K562 (cell line): Measurements from ENCODE around the gene CCDC124. TPM values are rescaled to one million over a fixed set of nuclear protein-coding genes. Genes with fewer than 3 reads are reported as not detected.

Experiments used
- BHLHE40 ChIP-seq: IDR thresholded peaks from 2 replicates; pipeline ENCODE4 v1.6.1; 2011; ENCODE audit warnings: low read length, improper control_type of control experiment
- CC2D1A ChIP-seq: fragments of 450-650 bp; IDR thresholded peaks from 2 replicates; pipeline ENCODE4 v1.6.1; 2017; ENCODE audit warnings: mild to moderate bottlenecking
- CHCHD3 ChIP-seq: fragments of 250-450 bp; sonication (Bioruptor Pico); IDR thresholded peaks from 2 replicates; pipeline ENCODE4 v2.1.2; 2022; ENCODE audit warnings: mild to moderate bottlenecking
- CREM ChIP-seq: IDR thresholded peaks from 2 replicates; pipeline ENCODE4 v1.6.1; 2014; ENCODE audit warnings: antibody characterized with exemption, low read depth
- DACH1 ChIP-seq: fragments of 450-650 bp; IDR thresholded peaks from 2 replicates; pipeline ENCODE4 v1.6.1; 2018; ENCODE audit not compliant: partially characterized antibody
- GTF2A2 ChIP-seq: IDR thresholded peaks from 2 replicates; pipeline ENCODE4 v1.6.1; 2016; ENCODE audit warnings: mild to moderate bottlenecking, missing genetic modification characterization, missing compliant biosample characterization
- GTF2B ChIP-seq: IDR thresholded peaks from 2 replicates; pipeline ENCODE4 v1.6.1; 2011; ENCODE audit not compliant: insufficient read length; ENCODE audit errors: extremely low read depth
- HDAC6 ChIP-seq: IDR thresholded peaks from 2 replicates; pipeline ENCODE4 v1.6.1; 2012; ENCODE audit warnings: low read depth, mild to moderate bottlenecking, control low read depth, inconsistent platforms, low read length, moderate library complexity
- ID3 ChIP-seq, 2 experiments: fragments of 250-450 bp in 1 of 2; fragments of 450-650 bp in 1 of 2; sonication (Bioruptor Pico) in 1 of 2; IDR thresholded peaks; 2 replicates each; pipeline versions ENCODE4 v1.6.1 to v1.8.0; 2016 to 2021; ENCODE audit warnings: mild to moderate bottlenecking in 2 of 2, moderate library complexity in 2 of 2, missing compliant biosample characterization in 1 of 2, missing genetic modification characterization in 1 of 2
- IRF9 ChIP-seq: fragments of 450-650 bp; IDR thresholded peaks from 2 replicates; pipeline ENCODE4 v1.6.1; 2016; ENCODE audit warnings: missing biosample characterization, missing genetic modification characterization
- KLF13 ChIP-seq: fragments of 450-650 bp; IDR thresholded peaks from 2 replicates; pipeline ENCODE4 v1.6.1; 2016; ENCODE audit warnings: missing genetic modification characterization, low read depth, mild to moderate bottlenecking, missing compliant biosample characterization, moderate library complexity, borderline replicate concordance
- MAFK ChIP-seq: IDR thresholded peaks from 2 replicates; pipeline ENCODE4 v1.6.1; 2011; ENCODE audit warnings: low read length, improper control_type of control experiment
- MTA1 ChIP-seq: fragments of 450-650 bp; IDR thresholded peaks from 2 replicates; pipeline ENCODE4 v1.6.1; 2017; ENCODE audit warnings: borderline replicate concordance
- PHF8 ChIP-seq: fragments of 200-600 bp; sonication (generic); IDR thresholded peaks from 2 replicates; pipeline ENCODE4 v1.6.1; 2012; ENCODE audit warnings: mixed run types, mild to moderate bottlenecking, inconsistent platforms, low read length, moderate library complexity, borderline replicate concordance
- PREB ChIP-seq: sonication (generic); formaldehyde crosslinking; IDR thresholded peaks from 2 replicates; pipeline ENCODE4 v1.8.1; 2023; ENCODE audit warnings: mild to moderate bottlenecking, missing genetic modification reagents
- PYGO2 ChIP-seq: fragments of 450-650 bp; IDR thresholded peaks from 2 replicates; pipeline ENCODE4 v1.6.1; 2016; ENCODE audit warnings: mild to moderate bottlenecking, missing genetic modification characterization, moderate library complexity, missing compliant biosample characterization
- RUNX1 ChIP-seq: sonication (generic); IDR thresholded peaks from 2 replicates; pipeline ENCODE4 v1.6.1; 2016; ENCODE audit warnings: antibody characterized with exemption, low read depth
- SMAD2 ChIP-seq: fragments of 150-350 bp; IDR thresholded peaks from 2 replicates; pipeline ENCODE4 v1.6.1; 2014; ENCODE audit warnings: low read depth, mild to moderate bottlenecking, low read length
- TCF3 ChIP-seq: sonication (generic); formaldehyde crosslinking; IDR thresholded peaks from 2 replicates; pipeline ENCODE4 v1.4.0; 2020; ENCODE audit warnings: mild to moderate bottlenecking, missing genetic modification reagents
- ZNF197 ChIP-seq: fragments of 200-800 bp; sonication (Bioruptor generic); IDR thresholded peaks from 2 replicates; pipeline ENCODE4 v1.6.1; 2016; ENCODE audit warnings: low read depth, missing genetic modification characterization, missing compliant biosample characterization
- ZNF449 ChIP-seq: fragments of 250-450 bp; sonication (Bioruptor Pico); IDR thresholded peaks from 2 replicates; pipeline ENCODE4 v1.8.0; 2022; ENCODE audit warnings: moderate library complexity, mild to moderate bottlenecking, inconsistent platforms
- ZNF699 ChIP-seq: fragments of 250-450 bp; sonication (Bioruptor Pico); IDR thresholded peaks from 2 replicates; pipeline ENCODE4 v1.8.0; 2021; ENCODE audit warnings: mild to moderate bottlenecking, moderate library complexity; ENCODE audit not compliant: insufficient replicate concordance
- polyA plus RNA-seq, 8 experiments: library from polyadenylated mRNA; depleted of rRNA in 4 of 8; stranded (reverse) in 5 of 8; unstranded in 3 of 8; fragments of >200 nt; fragmentation: Nextera tagmentation in 2 of 8; fragmentation: Illumina TruSeq in 1 of 8; extraction: Ambion mirVana in 2 of 8; extraction: Trizol in 1 of 8; gene quantifications; 2 replicates each; pipeline versions ENCODE4 v1.2.1 to v1.2.3, GENCODE V29; 2011 to 2014; ENCODE audit warnings: inconsistent platforms in 1 of 8, missing spikeins in 1 of 8
- total RNA-seq, 7 experiments: library from RNA; depleted of rRNA in 6 of 7; stranded (reverse); fragments of >200 nt in 6 of 7; fragmentation: Illumina TruSeq in 2 of 7; extraction: Trizol in 2 of 7; gene quantifications; 2 replicates each; pipeline versions ENCODE4 v1.2.1 to v1.2.3, GENCODE V29; 2011 to 2021; ENCODE audit warnings: low replicate concordance in 1 of 7

The CCDC124 gene
- total and polyA plus RNA-seq, 9 of the 15 experiments (the other 6 are each of a cell fraction or from before 2014, with no cell fraction given) = 5.8 to 234 (median 40.1) TPM

GRCh38 chr19:17932485-17933338 is at the start of gene CCDC124 (continued):
- TF ChIP-seq IRF9 (tag) (peak; percentile 79), CREM (peak; percentile 99), MTA1 (peak; percentile 99), RUNX1 (no peak), MAFK (no peak; the same call in 1 of the 2 replicates), KLF13 (tag) (no peak), CC2D1A (peak; percentile 89), CHCHD3 (CRISPR knock-in tag) (0 out of 2 replicates have a peak, but pooled peaks have one; percentile 14), ZNF699 (CRISPR knock-in tag) (no peak), SMAD2 (no peak), DACH1 (no peak), ZNF449 (CRISPR knock-in tag) (peak; percentile 80), GTF2B (no peak), ID3 (CRISPR knock-in tag; IDR thresholded peaks at IDR 0.05) (no peak), ID3 (tag; IDR thresholded peaks at IDR 0.05) (peak; percentile 98), HDAC6 (no peak), TCF3 (CRISPR knock-in tag) (no peak), PHF8 (peak; percentile 95), ZNF197 (CRISPR knock-in tag) (peak; percentile 99), GTF2A2 (no peak), PREB (CRISPR knock-in tag) (peak; percentile 94), PYGO2 (tag) (peak; percentile 61; the same call in 1 of the 2 replicates), BHLHE40 (0 out of 2 replicates have a peak, but pooled peaks have one; percentile 10)
